GM11168 (cell line): ENCODE measurements around the gene ARHGAP23.
"Not testable (repeated sequence)": the region's sequence is repeated elsewhere in the genome, so short reads cannot be mapped to it uniquely, and the experiment has no call there.

Source experiments
- in situ Hi-C: fragments of 300-500 bp; cut with MboI; formaldehyde crosslinking; loops from one replicate; pipeline ENCODE4 v1.12.0; 2022; ENCODE audit warnings: low sequenced_read_pairs; ENCODE audit not compliant: unreplicated experiment

ARHGAP23 gene

GRCh38 chr17:38421171-38421841 lies 7.0 kb upstream of the ARHGAP23 start:
- in situ Hi-C loops, result no loop called here

- in situ Hi-C loops, result no loop called here
Measured at GRCh38 chr17:38421871-38422827, 6.1 kb upstream of the ARHGAP23 start.

- in situ Hi-C loops, result no loop called here
Measured at GRCh38 chr17:38424297-38424972, 3.8 kb upstream of the ARHGAP23 start.

GRCh38 chr17:38425031-38425430 lies 3.2 kb upstream of the ARHGAP23 start:
- in situ Hi-C loops, result loop anchor here (5.0 kb wide), 1 partner anchor 62 kb away; no protein-coding TSS in a partner anchor

- in situ Hi-C loops, result loop anchor here (5.0 kb wide), 1 partner anchor 62 kb away; no protein-coding TSS in a partner anchor
Measured at GRCh38 chr17:38425744-38426143, 2.5 kb upstream of the ARHGAP23 start.

- in situ Hi-C loops, result loop anchor here (5.0 kb wide), 1 partner anchor 61 kb away; no protein-coding TSS in a partner anchor
Measured at GRCh38 chr17:38426441-38426840, 1.8 kb upstream of the ARHGAP23 start.

GRCh38 chr17:38427160-38427949 lies 909 bp upstream of the ARHGAP23 start:
- in situ Hi-C loops, result loop anchor here (5.0 kb wide), 1 partner anchor 60 kb away; no protein-coding TSS in a partner anchor

- in situ Hi-C loops, result loop anchor here (5.0 kb wide), 1 partner anchor 58 kb away; no protein-coding TSS in a partner anchor
Measured at GRCh38 chr17:38428643-38429371, 543 bp downstream of the ARHGAP23 start.

GRCh38 chr17:38429476-38430100 lies 1.3 kb downstream of the ARHGAP23 start:
- in situ Hi-C loops, result loop anchor here (5.0 kb wide), 1 partner anchor 58 kb away; no protein-coding TSS in a partner anchor

GRCh38 chr17:38430316-38430715 lies 2.1 kb downstream of the ARHGAP23 start:
- in situ Hi-C loops, result no loop called here

- in situ Hi-C loops, result no loop called here
Measured at GRCh38 chr17:38430822-38431221, 2.6 kb downstream of the ARHGAP23 start.

GRCh38 chr17:38431346-38432145 lies 3.3 kb downstream of the ARHGAP23 start:
- in situ Hi-C loops, result no loop called here

- in situ Hi-C loops, result no loop called here
Measured at GRCh38 chr17:38434178-38434665, 6.0 kb downstream of the ARHGAP23 start.

- in situ Hi-C loops, result no loop called here
Measured at GRCh38 chr17:38435795-38436194, 7.5 kb downstream of the ARHGAP23 start.

- in situ Hi-C loops, result no loop called here
Measured at GRCh38 chr17:38436386-38436785, 8.1 kb downstream of the ARHGAP23 start.

- in situ Hi-C loops, result not testable (repeated sequence)
Measured at GRCh38 chr17:38437313-38437712, 9.0 kb downstream of the ARHGAP23 start.

GRCh38 chr17:38439436-38439835 lies 11.2 kb downstream of the ARHGAP23 start:
- in situ Hi-C loops, result no loop called here
